ENCODE results near the gene CP.

CP gene

DNA sequence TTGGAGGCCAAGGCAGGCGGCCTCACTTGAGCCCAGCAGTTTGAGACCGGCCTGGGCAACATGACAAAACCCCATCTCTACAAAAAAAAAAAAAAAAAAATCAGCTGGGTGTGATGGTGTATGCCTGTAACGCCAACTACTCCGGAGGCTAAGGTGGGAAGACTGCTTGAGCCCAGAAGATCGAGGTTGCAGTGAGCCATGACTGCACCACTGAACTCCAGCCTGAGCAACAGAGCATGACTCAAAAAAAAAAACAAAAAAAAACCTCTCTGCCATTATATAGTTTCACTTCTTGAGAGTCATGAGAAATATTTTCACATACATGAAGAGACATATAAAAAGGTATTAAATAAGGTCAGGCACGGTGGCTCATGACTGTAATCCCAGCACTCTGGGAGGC lies 45.9 kb upstream of the CP start:
- no peak overlapping the region for H3K4me2 ChIP-seq (ENCODE audit: insufficient read depth, low read length)
- no peak overlapping the region for H3K27ac ChIP-seq (ENCODE audit: low read length)
- H4K20me1 ChIP-seq (ENCODE audit: insufficient read depth, low read length) = no peaks in the 10 kb centered on the region
- H3K4me1 ChIP-seq (ENCODE audit: insufficient read depth, low read length) = no peaks in the 10 kb centered on the region
- H3K27me3 ChIP-seq (ENCODE audit: insufficient read depth, low read length, poor library complexity) = peaks cover 3% of the 10 kb centered on the region
- no peaks in the 10 kb centered on the region for H3K9me3 ChIP-seq (ENCODE audit: insufficient read depth, low read length, severe bottlenecking)
- ATAC-seq (ENCODE audit: insufficient read depth, low read depth) (no peak), DNase-seq (no peak)
- H3K36me3 ChIP-seq (ENCODE audit: insufficient read depth, low read length) = no peaks in the 10 kb centered on the region
- TF ChIP-seq, protein P1, sequence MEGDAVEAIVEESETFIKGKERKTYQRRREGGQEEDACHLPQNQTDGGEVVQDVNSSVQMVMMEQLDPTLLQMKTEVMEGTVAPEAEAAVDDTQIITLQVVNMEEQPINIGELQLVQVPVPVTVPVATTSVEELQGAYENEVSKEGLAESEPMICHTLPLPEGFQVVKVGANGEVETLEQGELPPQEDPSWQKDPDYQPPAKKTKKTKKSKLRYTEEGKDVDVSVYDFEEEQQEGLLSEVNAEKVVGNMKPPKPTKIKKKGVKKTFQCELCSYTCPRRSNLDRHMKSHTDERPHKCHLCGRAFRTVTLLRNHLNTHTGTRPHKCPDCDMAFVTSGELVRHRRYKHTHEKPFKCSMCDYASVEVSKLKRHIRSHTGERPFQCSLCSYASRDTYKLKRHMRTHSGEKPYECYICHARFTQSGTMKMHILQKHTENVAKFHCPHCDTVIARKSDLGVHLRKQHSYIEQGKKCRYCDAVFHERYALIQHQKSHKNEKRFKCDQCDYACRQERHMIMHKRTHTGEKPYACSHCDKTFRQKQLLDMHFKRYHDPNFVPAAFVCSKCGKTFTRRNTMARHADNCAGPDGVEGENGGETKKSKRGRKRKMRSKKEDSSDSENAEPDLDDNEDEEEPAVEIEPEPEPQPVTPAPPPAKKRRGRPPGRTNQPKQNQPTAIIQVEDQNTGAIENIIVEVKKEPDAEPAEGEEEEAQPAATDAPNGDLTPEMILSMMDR (IDR thresholded peaks at IDR 0.05; ENCODE audit: borderline replicate concordance, extremely low read depth, low read length, poor library complexity, severe bottlenecking) = no peak
- TF ChIP-seq EZH2 (IDR thresholded peaks at IDR 0.05; ENCODE audit: borderline replicate concordance, low read depth, low read length, severe bottlenecking) = no peak
- H2AFZ ChIP-seq (ENCODE audit: low read depth, low read length) = no peak overlapping the region
- no peak overlapping the region for H3K4me3 ChIP-seq (ENCODE audit: low read depth in 1 of 2, low read length in 2 of 2)
- no peak overlapping the region for H3K9ac ChIP-seq (ENCODE audit: low read depth, low read length)
- H3K79me2 ChIP-seq (ENCODE audit: insufficient read depth, low read length) = no peaks in the 10 kb centered on the region

DNA sequence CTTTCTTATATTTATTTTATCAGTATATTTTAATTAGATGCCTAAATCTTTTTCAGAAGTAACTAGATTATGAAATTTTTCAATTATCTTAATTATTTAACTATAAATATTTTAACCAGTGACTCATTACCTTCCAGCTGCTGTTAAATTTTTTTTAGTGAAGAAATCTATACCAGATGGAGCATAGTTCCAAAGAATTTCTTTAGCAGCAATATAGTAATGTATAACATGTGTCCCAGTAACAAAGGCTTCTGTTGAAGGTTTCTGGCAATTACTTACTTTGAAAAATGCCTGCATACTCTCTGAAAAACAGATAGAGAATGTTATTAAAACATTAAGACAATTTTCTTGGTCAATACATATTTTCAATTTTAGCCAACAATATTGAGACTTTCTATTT lies 45.1 kb upstream of the CP start:
- no peak for DNase-seq

DNA sequence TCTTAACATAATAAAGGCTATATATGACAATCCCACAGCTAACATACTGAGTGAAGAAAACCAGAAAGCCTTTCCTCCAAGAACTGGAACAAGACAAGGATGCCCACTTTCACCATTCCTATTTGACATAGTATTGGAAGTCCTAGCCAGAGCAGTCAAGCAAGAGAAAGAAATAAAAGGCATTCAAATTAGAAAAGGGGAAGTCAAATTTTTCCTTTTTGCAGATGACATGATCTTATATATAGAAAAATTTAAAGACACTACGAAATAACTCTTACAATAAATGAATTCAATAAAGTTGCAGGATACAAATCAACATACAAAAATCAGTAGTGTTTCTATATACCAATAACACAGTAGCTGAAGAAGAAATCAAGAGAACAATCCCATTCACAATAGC lies 42.2 kb upstream of the CP start:
- Histone ChIP-seq H2AFZ (ENCODE audit: low read depth, low read length) (no peak overlapping the region), H3K4me1 (ENCODE audit: insufficient read depth, low read length) (no peaks in the 10 kb centered on the region), H3K4me2 (ENCODE audit: insufficient read depth, low read length) (no peak overlapping the region), H3K27ac (ENCODE audit: low read length) (no peak overlapping the region), H3K27me3 (ENCODE audit: insufficient read depth, low read length, poor library complexity) (peaks cover 2% of the 10 kb centered on the region), H4K20me1 (ENCODE audit: insufficient read depth, low read length) (no peaks in the 10 kb centered on the region), H3K79me2 (ENCODE audit: insufficient read depth, low read length) (no peaks in the 10 kb centered on the region), H3K36me3 (ENCODE audit: insufficient read depth, low read length) (no peaks in the 10 kb centered on the region), H3K9me3 (ENCODE audit: insufficient read depth, low read length, severe bottlenecking) (no peaks in the 10 kb centered on the region), H3K9ac (ENCODE audit: low read depth, low read length) (no peak overlapping the region), H3K4me3 (ENCODE audit: low read depth in 1 of 2, low read length in 2 of 2) (no peak overlapping the region)
- TF ChIP-seq, protein P1 (IDR thresholded peaks at IDR 0.05; ENCODE audit: borderline replicate concordance, extremely low read depth, low read length, poor library complexity, severe bottlenecking) = no peak
- no peak for TF ChIP-seq EZH2 (IDR thresholded peaks at IDR 0.05; ENCODE audit: borderline replicate concordance, low read depth, low read length, severe bottlenecking)
- no peak for DNase-seq
- ATAC-seq (ENCODE audit: insufficient read depth, low read depth) = no peak

More for the DNA sequence above, 45.1 kb upstream of the CP start:
- TF ChIP-seq, protein P1 (IDR thresholded peaks at IDR 0.05; ENCODE audit: borderline replicate concordance, extremely low read depth, low read length, poor library complexity, severe bottlenecking) = no peak
- no peak for TF ChIP-seq EZH2 (IDR thresholded peaks at IDR 0.05; ENCODE audit: borderline replicate concordance, low read depth, low read length, severe bottlenecking)
- no peak for ATAC-seq (ENCODE audit: insufficient read depth, low read depth)
- Histone ChIP-seq H3K36me3 (ENCODE audit: insufficient read depth, low read length) (no peaks in the 10 kb centered on the region), H4K20me1 (ENCODE audit: insufficient read depth, low read length) (no peaks in the 10 kb centered on the region), H3K9me3 (ENCODE audit: insufficient read depth, low read length, severe bottlenecking) (no peaks in the 10 kb centered on the region), H3K27ac (ENCODE audit: low read length) (no peak overlapping the region), H3K4me3 (ENCODE audit: low read depth in 1 of 2, low read length in 2 of 2) (no peak overlapping the region), H3K4me2 (ENCODE audit: insufficient read depth, low read length) (no peak overlapping the region), H3K4me1 (ENCODE audit: insufficient read depth, low read length) (no peaks in the 10 kb centered on the region), H2AFZ (ENCODE audit: low read depth, low read length) (no peak overlapping the region), H3K79me2 (ENCODE audit: insufficient read depth, low read length) (no peaks in the 10 kb centered on the region), H3K9ac (ENCODE audit: low read depth, low read length) (no peak overlapping the region), H3K27me3 (ENCODE audit: insufficient read depth, low read length, poor library complexity) (peaks cover 3% of the 10 kb centered on the region)

DNA sequence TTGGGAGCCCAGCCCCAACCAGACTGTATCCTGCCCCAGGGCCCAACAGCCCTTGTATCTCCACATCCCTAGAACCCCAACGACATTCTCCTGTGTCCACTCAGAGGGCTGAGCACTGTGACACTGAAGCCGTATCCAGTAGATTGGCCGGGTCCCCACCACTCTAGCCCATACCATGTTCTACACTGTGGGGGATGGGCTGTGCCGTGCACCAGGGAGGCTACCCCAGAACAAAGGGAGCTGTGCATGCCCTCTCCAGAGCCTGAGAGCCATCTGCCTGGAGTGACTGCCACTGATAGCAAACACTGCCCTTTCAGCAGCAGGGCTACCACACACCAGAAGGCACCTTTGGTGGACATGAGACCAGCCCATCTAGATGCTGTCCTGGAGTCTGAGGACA lies 37.1 kb upstream of the CP start:
- H3K36me3 ChIP-seq (ENCODE audit: insufficient read depth, low read length) = no peaks in the 10 kb centered on the region
- no peaks in the 10 kb centered on the region for H4K20me1 ChIP-seq (ENCODE audit: insufficient read depth, low read length)
- no peak overlapping the region for H3K9ac ChIP-seq (ENCODE audit: low read depth, low read length)
- ATAC-seq (ENCODE audit: insufficient read depth, low read depth) = no peak
- DNase-seq = no peak
- TF ChIP-seq, protein P1 (IDR thresholded peaks at IDR 0.05; ENCODE audit: borderline replicate concordance, extremely low read depth, low read length, poor library complexity, severe bottlenecking) = no peak
- no peak for TF ChIP-seq EZH2 (IDR thresholded peaks at IDR 0.05; ENCODE audit: borderline replicate concordance, low read depth, low read length, severe bottlenecking)
- no peak overlapping the region for H3K27ac ChIP-seq (ENCODE audit: low read length)
- H2AFZ ChIP-seq (ENCODE audit: low read depth, low read length) = no peak overlapping the region
- no peaks in the 10 kb centered on the region for H3K4me1 ChIP-seq (ENCODE audit: insufficient read depth, low read length)
- H3K27me3 ChIP-seq (ENCODE audit: insufficient read depth, low read length, poor library complexity) = no peaks in the 10 kb centered on the region
- no peaks in the 10 kb centered on the region for H3K79me2 ChIP-seq (ENCODE audit: insufficient read depth, low read length)
- no peak overlapping the region for H3K4me2 ChIP-seq (ENCODE audit: insufficient read depth, low read length)
- no peak overlapping the region for H3K4me3 ChIP-seq (ENCODE audit: low read depth in 1 of 2, low read length in 2 of 2)
- H3K9me3 ChIP-seq (ENCODE audit: insufficient read depth, low read length, severe bottlenecking) = no peaks in the 10 kb centered on the region

Data from DND-41 (cell line).